Measurements from ENCODE around the gene ADORA1. TPM values are rescaled to one million over a fixed set of nuclear protein-coding genes. Genes with fewer than 3 reads are reported as not detected.
A peak's percentile ranks its signal among the peaks of the same experiment; 100 is the strongest.

ADORA1 gene
- total RNA-seq, 1 donor from 2014 or later, result 3.8 TPM

- H3K4me3 Mint-ChIP-seq, result no peak overlapping the region
- TF ChIP-seq CTCF (IDR thresholded peaks at IDR 0.05; ENCODE audit: unreplicated experiment), result no peak
- DNase-seq (ENCODE audit: low spot score in 2 of 2, unreplicated experiment in 2 of 2), result no peak
- peaks cover 14% of the 10 kb centered on the region for H3K4me1 Mint-ChIP-seq
- H3K9me3 Mint-ChIP-seq, result no peaks in the 10 kb centered on the region
- H3K27ac Mint-ChIP-seq, result no peak overlapping the region
- no peaks in the 10 kb centered on the region for H3K36me3 Mint-ChIP-seq
- no peaks in the 10 kb centered on the region for H3K27me3 Mint-ChIP-seq (ENCODE audit: low read depth)
Observed at GRCh38 chr1:203143641-203144040, 16.1 kb downstream of the ADORA1 start.

GRCh38 chr1:203144661-203145060 lies 17.1 kb downstream of the ADORA1 start:
- H3K4me3 Mint-ChIP-seq, result no peak overlapping the region
- H3K36me3 Mint-ChIP-seq, result no peaks in the 10 kb centered on the region
- no peaks in the 10 kb centered on the region for H3K9me3 Mint-ChIP-seq
- H3K4me1 Mint-ChIP-seq, result peaks cover 24% of the 10 kb centered on the region
- no peak overlapping the region for H3K27ac Mint-ChIP-seq
- H3K27me3 Mint-ChIP-seq (ENCODE audit: low read depth), result no peaks in the 10 kb centered on the region
- no peak for DNase-seq (ENCODE audit: low spot score in 2 of 2, unreplicated experiment in 2 of 2)
- TF ChIP-seq CTCF (IDR thresholded peaks at IDR 0.05; ENCODE audit: unreplicated experiment), result no peak

GRCh38 chr1:203145321-203146041 lies 18.0 kb downstream of the ADORA1 start:
- Mint-ChIP-seq H3K27ac (peak overlapping the region; percentile 41), H3K27me3 (ENCODE audit: low read depth) (no peaks in the 10 kb centered on the region), H3K36me3 (no peaks in the 10 kb centered on the region), H3K4me1 (peaks cover 29% of the 10 kb centered on the region), H3K4me3 (no peak overlapping the region), H3K9me3 (no peaks in the 10 kb centered on the region)
- no peak for TF ChIP-seq CTCF (IDR thresholded peaks at IDR 0.05; ENCODE audit: unreplicated experiment)
- DNase-seq (ENCODE audit: low spot score in 2 of 2, unreplicated experiment in 2 of 2), result no peak

- TF ChIP-seq CTCF (IDR thresholded peaks at IDR 0.05; ENCODE audit: unreplicated experiment), result no peak
- Mint-ChIP-seq H3K4me3 (no peak overlapping the region), H3K27ac (no peak overlapping the region), H3K4me1 (peaks cover 34% of the 10 kb centered on the region), H3K27me3 (ENCODE audit: low read depth) (no peaks in the 10 kb centered on the region), H3K36me3 (no peaks in the 10 kb centered on the region), H3K9me3 (no peaks in the 10 kb centered on the region)
- DNase-seq (ENCODE audit: low spot score in 2 of 2, unreplicated experiment in 2 of 2), result no peak
Observed at GRCh38 chr1:203146042-203146369, 18.5 kb downstream of the ADORA1 start.

- no peak for DNase-seq (ENCODE audit: low spot score in 2 of 2, unreplicated experiment in 2 of 2)
- no peaks in the 10 kb centered on the region for H3K36me3 Mint-ChIP-seq
- no peak overlapping the region for H3K27ac Mint-ChIP-seq
- H3K4me1 Mint-ChIP-seq, result peaks cover 39% of the 10 kb centered on the region
- no peak for TF ChIP-seq CTCF (IDR thresholded peaks at IDR 0.05; ENCODE audit: unreplicated experiment)
- no peak overlapping the region for H3K4me3 Mint-ChIP-seq
- H3K27me3 Mint-ChIP-seq (ENCODE audit: low read depth), result no peaks in the 10 kb centered on the region
- H3K9me3 Mint-ChIP-seq, result no peaks in the 10 kb centered on the region
Observed at GRCh38 chr1:203146537-203146936, 19.0 kb downstream of the ADORA1 start.

GRCh38 chr1:203147376-203147775 lies 19.9 kb downstream of the ADORA1 start:
- TF ChIP-seq CTCF (IDR thresholded peaks at IDR 0.05; ENCODE audit: unreplicated experiment), result no peak
- Mint-ChIP-seq H3K9me3 (no peaks in the 10 kb centered on the region), H3K4me3 (no peak overlapping the region), H3K27me3 (ENCODE audit: low read depth) (no peaks in the 10 kb centered on the region), H3K36me3 (no peaks in the 10 kb centered on the region), H3K4me1 (peaks cover 48% of the 10 kb centered on the region), H3K27ac (peak overlapping the region; percentile 33)
- DNase-seq (ENCODE audit: low spot score in 2 of 2, unreplicated experiment in 2 of 2), result no peak

Measured in mesothelial cell of epicardium (in vitro differentiated cells).